IMR-90 (cell line): ENCODE measurements around the gene SCAMP4. TPM values are rescaled to one million over a fixed set of nuclear protein-coding genes. Genes with fewer than 3 reads are reported as not detected.

Experiments used
- ATAC-seq: fragments of 200-7000 bp; cut with Tn5 transposase; 2 replicates; pipeline ENCODE4 v1.9.1; 2020; ENCODE audit warnings: low read depth, mild to moderate bottlenecking, moderate library complexity
- BruUV-seq: library from RNA; stranded (reverse); fragments of 400-500 nt; replicated peaks from 2 replicates; lab custom pipeline; 2021; lab: Mats Ljungman, UMichigan
- CTCF ChIA-PET: fragments of 300-600 bp; formaldehyde crosslinking; extraction: SDS; loops from one replicate; lab custom pipeline; 2021; ENCODE audit warnings: antibody characterized with exemption; lab: Yijun Ruan, JAX
- POLR2A ChIA-PET: fragments of 300-600 bp; sonication (Branson Sonifier 250); formaldehyde crosslinking; loops from one replicate; lab custom pipeline; 2022; ENCODE audit warnings: antibody characterized with exemption; ENCODE audit not compliant: unreplicated experiment; lab: Charles Lee
- DNase-seq: peaks from one replicate; pipeline ENCODE4 v3.0.0; 2013
- H2AFZ ChIP-seq: replicated peaks from 2 replicates; pipeline ENCODE3; 2013; ENCODE audit warnings: low read length, mild to moderate bottlenecking; ENCODE audit not compliant: poor library complexity
- H2AK5ac ChIP-seq: 2 replicates; pipeline ENCODE4 v1.6.1; 2013; ENCODE audit warnings: low read depth, low read length, inconsistent platforms
- H2AK9ac ChIP-seq: replicated peaks from 2 replicates; pipeline ENCODE3; 2013; ENCODE audit warnings: mild to moderate bottlenecking, low read depth, low read length, moderate library complexity; ENCODE audit not compliant: poor library complexity
- H2BK120ac ChIP-seq: 2 replicates; pipeline ENCODE4 v1.6.1; 2013; ENCODE audit warnings: low read depth, low read length, inconsistent platforms
- H2BK15ac ChIP-seq: 3 replicates; pipeline ENCODE4 v1.6.1; 2013; ENCODE audit warnings: low read depth, low read length, inconsistent platforms
- H2BK20ac ChIP-seq: 2 replicates; pipeline ENCODE4 v1.6.1; 2013; ENCODE audit warnings: low read depth, mild to moderate bottlenecking, inconsistent platforms, low read length, moderate library complexity
- H2BK5ac ChIP-seq: 2 replicates; pipeline ENCODE4 v1.6.1; 2013; ENCODE audit warnings: mild to moderate bottlenecking, low read depth, low read length, inconsistent platforms; ENCODE audit not compliant: poor library complexity, severe bottlenecking
- H3K14ac ChIP-seq: replicated peaks from 2 replicates; pipeline ENCODE4 v1.6.1; 2013; ENCODE audit warnings: low read depth, low read length, inconsistent platforms
- H3K18ac ChIP-seq: 2 replicates; pipeline ENCODE4 v1.6.1; 2013; ENCODE audit warnings: low read depth, low read length, control low read depth
- H3K23ac ChIP-seq: 2 replicates; pipeline ENCODE4 v1.6.1; 2013; ENCODE audit warnings: low read depth, low read length, inconsistent platforms
- H3K27ac ChIP-seq: 2 replicates; pipeline ENCODE4 v1.5.1; 2013; ENCODE audit warnings: mild to moderate bottlenecking, control low read depth, low read length; ENCODE audit not compliant: insufficient read depth
- H3K27me3 ChIP-seq: 2 replicates; pipeline ENCODE4 v1.6.1; 2013; ENCODE audit warnings: low read length; ENCODE audit not compliant: control insufficient read depth, insufficient read depth
- H3K36me3 ChIP-seq: 2 replicates; pipeline ENCODE4 v1.6.1; 2013; ENCODE audit warnings: low read length, mixed read lengths; ENCODE audit not compliant: control insufficient read depth, insufficient read depth
- H3K4ac ChIP-seq: 2 replicates; pipeline ENCODE4 v1.6.1; 2013; ENCODE audit warnings: low read depth, low read length, inconsistent platforms
- H3K4me1 ChIP-seq: 2 replicates; pipeline ENCODE4 v1.6.1; 2013; ENCODE audit warnings: low read length, mixed read lengths; ENCODE audit not compliant: control insufficient read depth, insufficient read depth
- H3K4me2 ChIP-seq: 2 replicates; pipeline ENCODE4 v1.6.1; 2013; ENCODE audit warnings: low read depth, mild to moderate bottlenecking, control low read depth, low read length, moderate library complexity
- H3K4me3 ChIP-seq: 2 replicates; pipeline ENCODE4 v1.5.1; 2013; ENCODE audit warnings: low read depth, mild to moderate bottlenecking, control low read depth, low read length, moderate library complexity; ENCODE audit not compliant: insufficient read depth
- H3K56ac ChIP-seq: 2 replicates; pipeline ENCODE4 v1.6.1; 2013; ENCODE audit warnings: low read length, inconsistent platforms; ENCODE audit not compliant: insufficient read depth; ENCODE audit errors: extremely low read depth
- H3K79me1 ChIP-seq, 2 experiments: 2 replicates each; pipeline ENCODE4 v1.6.1; 2013; ENCODE audit warnings: low read length in 2 of 2, inconsistent platforms in 1 of 2, low read depth in 1 of 2
- H3K9ac ChIP-seq: 2 replicates; pipeline ENCODE4 v1.6.1; 2013; ENCODE audit warnings: low read depth, low read length, control low read depth
- H3K9me1 ChIP-seq: 2 replicates; pipeline ENCODE4 v1.6.1; 2013; ENCODE audit warnings: low read length, inconsistent platforms; ENCODE audit not compliant: insufficient read depth
- H3K9me3 ChIP-seq: 2 replicates; pipeline ENCODE4 v1.6.1; 2013; ENCODE audit warnings: low read length; ENCODE audit not compliant: control insufficient read depth, insufficient read depth
- H4K20me1 ChIP-seq: 2 replicates; pipeline ENCODE4 v1.6.1; 2013; ENCODE audit warnings: low read length, inconsistent platforms; ENCODE audit not compliant: insufficient read depth
- H4K5ac ChIP-seq: 2 replicates; pipeline ENCODE4 v1.6.1; 2013; ENCODE audit warnings: mild to moderate bottlenecking, low read depth, low read length, control low read depth
- H4K8ac ChIP-seq, 2 experiments: 2 replicates each; pipeline ENCODE4 v1.6.1; 2013; ENCODE audit warnings: low read depth in 2 of 2, low read length in 2 of 2, control low read depth in 1 of 2, inconsistent platforms in 1 of 2
- H4K91ac ChIP-seq: 2 replicates; pipeline ENCODE4 v1.6.1; 2013; ENCODE audit warnings: low read depth, low read length, inconsistent platforms; ENCODE audit not compliant: insufficient read depth
- BHLHE40 ChIP-seq: fragments of 150-350 bp; IDR thresholded peaks from 2 replicates; pipeline ENCODE4 v1.6.1; 2016; ENCODE audit warnings: mild to moderate bottlenecking, low read depth, low read length
- CEBPB ChIP-seq: IDR thresholded peaks from 2 replicates; pipeline ENCODE4 v1.6.1; 2012; ENCODE audit warnings: low read depth, low read length, improper control_type of control experiment
- CHD1 ChIP-seq: IDR thresholded peaks from 2 replicates; pipeline ENCODE4 v1.6.1; 2012; ENCODE audit warnings: low read depth, low read length, improper control_type of control experiment
- FOS ChIP-seq: fragments of 150-350 bp; IDR thresholded peaks from 2 replicates; pipeline ENCODE4 v1.6.1; 2016; ENCODE audit warnings: low read depth, low read length
- MAFK ChIP-seq: IDR thresholded peaks from 2 replicates; pipeline ENCODE4 v1.6.1; 2012; ENCODE audit warnings: low read depth, low read length, improper control_type of control experiment
- MXI1 ChIP-seq: IDR thresholded peaks from 2 replicates; pipeline ENCODE4 v1.6.1; 2012; ENCODE audit warnings: low read depth, mild to moderate bottlenecking, low read length, moderate library complexity, borderline replicate concordance
- NFE2L2 ChIP-seq: fragments of 150-350 bp; IDR thresholded peaks from 2 replicates; pipeline ENCODE4 v1.6.1; 2016; ENCODE audit warnings: low read depth, mild to moderate bottlenecking, low read length
- POLR2A ChIP-seq: IDR thresholded peaks from 2 replicates; pipeline ENCODE4 v1.6.1; 2012; ENCODE audit warnings: mild to moderate bottlenecking, low read depth, low read length
- RCOR1 ChIP-seq: IDR thresholded peaks from 2 replicates; pipeline ENCODE4 v1.6.1; 2012; ENCODE audit warnings: mild to moderate bottlenecking, low read length, improper control_type of control experiment; ENCODE audit not compliant: insufficient replicate concordance
- RFX5 ChIP-seq: IDR thresholded peaks from 2 replicates; pipeline ENCODE4 v1.8.0; 2012; ENCODE audit warnings: low read depth, mild to moderate bottlenecking, low read length, moderate library complexity
- SMC3 ChIP-seq: fragments of 150-350 bp; IDR thresholded peaks from 2 replicates; pipeline ENCODE4 v1.6.1; 2016; ENCODE audit warnings: low read depth, mild to moderate bottlenecking, antibody characterized with exemption, low read length, moderate library complexity
- USF2 ChIP-seq: fragments of 150-350 bp; IDR thresholded peaks from 2 replicates; pipeline ENCODE4 v1.6.1; 2017; ENCODE audit warnings: mild to moderate bottlenecking, antibody characterized with exemption, low read length, low read depth
- WGBS, 2 experiments: methylation state at CpG; one replicate each; pipeline versions ENCODE4 v1.1.5 to v1.1.7; 2013; ENCODE audit warnings: missing lambda C conversion rate in 2 of 2; ENCODE audit not compliant: insufficient read length in 1 of 2; ENCODE audit errors: extremely low coverage in 2 of 2; 5-methylcytosine and 5-hydroxymethylcytosine counted together
- dilution Hi-C: fragments of 300-500 bp; cut with HindIII; formaldehyde crosslinking; loops from one replicate; pipeline ENCODE4 v1.14.3; 2018; ENCODE audit warnings: low sequenced_read_pairs; ENCODE audit not compliant: unreplicated experiment
- in situ Hi-C: fragments of 300-500 bp; cut with MboI; formaldehyde crosslinking; loops from 3 replicates; pipeline ENCODE4 v1.14.3; 2019; ENCODE audit warnings: low sequenced_read_pairs, inconsistent platforms, mixed read lengths
- intact Hi-C: fragments of 100-400 bp; cut with micrococcal nuclease; formaldehyde crosslinking; loops from 2 replicates; pipeline ENCODE4 v1.10.0; 2022
- polyA plus RNA-seq, 3 experiments: library from polyadenylated mRNA; depleted of rRNA; stranded (reverse); fragments of >200 nt; gene quantifications; 2 replicates each; pipeline ENCODE4 v1.2.3, GENCODE V29; 2012; ENCODE audit warnings: low replicate concordance in 1 of 3
- total RNA-seq: library from RNA; depleted of rRNA; stranded (reverse); fragments of >200 nt; gene quantifications from 2 replicates; pipeline ENCODE4 v1.2.3, GENCODE V29; 2012
- TF ChIP-seq, protein P1 (sequence below): fragments of 150-350 bp; IDR thresholded peaks from 2 replicates; pipeline ENCODE4 v1.6.1; 2016; ENCODE audit warnings: low read depth, mild to moderate bottlenecking, low read length, moderate library complexity, borderline replicate concordance

The SCAMP4 gene
- total and polyA plus RNA-seq, 2 of the 4 experiments (the other 2 are of a cell fraction): 16.1 to 28.1 TPM

GRCh38 chr19:1953037-1953436, 47.8 kb downstream of the SCAMP4 start:
- TF ChIP-seq RCOR1: no peak
- no peak for TF ChIP-seq NFE2L2
- TF ChIP-seq USF2: no peak
- TF ChIP-seq POLR2A: no peak
- TF ChIP-seq MAFK: no peak
- TF ChIP-seq FOS: no peak
- no peak for TF ChIP-seq MXI1
- TF ChIP-seq BHLHE40: no peak
- TF ChIP-seq RFX5: no peak
- TF ChIP-seq SMC3: no peak
- TF ChIP-seq, protein P1, sequence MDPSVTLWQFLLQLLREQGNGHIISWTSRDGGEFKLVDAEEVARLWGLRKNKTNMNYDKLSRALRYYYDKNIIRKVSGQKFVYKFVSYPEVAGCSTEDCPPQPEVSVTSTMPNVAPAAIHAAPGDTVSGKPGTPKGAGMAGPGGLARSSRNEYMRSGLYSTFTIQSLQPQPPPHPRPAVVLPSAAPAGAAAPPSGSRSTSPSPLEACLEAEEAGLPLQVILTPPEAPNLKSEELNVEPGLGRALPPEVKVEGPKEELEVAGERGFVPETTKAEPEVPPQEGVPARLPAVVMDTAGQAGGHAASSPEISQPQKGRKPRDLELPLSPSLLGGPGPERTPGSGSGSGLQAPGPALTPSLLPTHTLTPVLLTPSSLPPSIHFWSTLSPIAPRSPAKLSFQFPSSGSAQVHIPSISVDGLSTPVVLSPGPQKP: no peak
- no peak for TF ChIP-seq CHD1
- no peak for TF ChIP-seq CEBPB
- Histone ChIP-seq H2BK5ac (no peak overlapping the region), H4K5ac (no peak overlapping the region), H3K56ac (no peak overlapping the region), H2BK15ac (no peak overlapping the region), H3K27me3 (no peaks in the 10 kb centered on the region), H2AK9ac (no peak overlapping the region), H3K9me3 (no peaks in the 10 kb centered on the region), H3K79me1 (peaks cover 12 to 77% of the 10 kb centered on the region in 2 experiments; a peak in 3 of 4 replicates), H3K4me2 (no peak overlapping the region), H4K20me1 (peaks cover 93% of the 10 kb centered on the region), H2BK120ac (no peak overlapping the region), H3K23ac (no peak overlapping the region), H4K91ac (no peak overlapping the region), H3K18ac (no peak overlapping the region), H3K4me3 (no peak overlapping the region), H4K8ac (no peak overlapping the region), H3K4me1 (no peaks in the 10 kb centered on the region), H2BK20ac (no peak overlapping the region), H3K9ac (no peak overlapping the region), H3K27ac (no peak overlapping the region), H2AK5ac (no peak overlapping the region), H3K14ac (no peak overlapping the region), H2AFZ (no peak overlapping the region), H3K4ac (no peak overlapping the region), H3K9me1 (peaks cover 2% of the 10 kb centered on the region; the same call in 1 of the 2 replicates), H3K36me3 (peaks cover 17% of the 10 kb centered on the region; the same call in 1 of the 2 replicates)
- DNase-seq (no peak), ATAC-seq (no peak)
- WGBS, 2 experiments: 85% methylated on average over 11 of the region's 19 CpGs; no CpG with 5 or more reads in 1 of the 2 experiments
- ChIA-PET CTCF (no interaction called here), POLR2A (no interaction called here)
- intact Hi-C loops: no loop called here
- BruUV-seq: no TSS peak
- dilution Hi-C loops: no loop called here
- in situ Hi-C loops: no loop called here
